Left ventricle myocardium inferior (tissue), 1 donor: ENCODE data around the gene CADPS. TPM values are rescaled to one million over a fixed set of nuclear protein-coding genes. Genes with fewer than 3 reads are reported as not detected.

Source experiments
- DNase-seq: peaks from one replicate; pipeline ENCODE4 v3.0.0-alpha.2; 2020
- H3K27ac ChIP-seq: fragments of 200-600 bp; replicated peaks from 2 replicates; pipeline ENCODE4 v1.8.0; 2021
- H3K27me3 ChIP-seq: fragments of 200-600 bp; 2 replicates; pipeline ENCODE4 v1.8.0; 2021; ENCODE audit warnings: low read depth
- H3K36me3 ChIP-seq: fragments of 200-600 bp; 2 replicates; pipeline ENCODE4 v1.8.0; 2021
- H3K4me1 ChIP-seq: fragments of 200-600 bp; 2 replicates; pipeline ENCODE4 v1.8.0; 2021
- H3K4me3 ChIP-seq: fragments of 200-600 bp; 2 replicates; pipeline ENCODE4 v1.8.0; 2021; ENCODE audit warnings: mild to moderate bottlenecking, moderate library complexity
- H3K9me3 ChIP-seq: fragments of 200-600 bp; replicated peaks from 2 replicates; pipeline ENCODE4 v1.8.0; 2021
- intact Hi-C: fragments of 100-400 bp; cut with micrococcal nuclease; formaldehyde crosslinking; loops from one replicate; pipeline ENCODE4 v1.11.0; 2022
- total RNA-seq: library from RNA; stranded (reverse); fragmentation: NEBNext Ultra II Directional; extraction: Animal tissue kit (Norgen Biotek cat#: 25700); gene quantifications from one replicate; pipeline ENCODE4 v1.2.1, GENCODE V29; 2021
- TF ChIP-seq, protein P1 (sequence below): fragments of 200-600 bp; IDR thresholded peaks from 2 replicates; pipeline ENCODE4 v1.8.0; 2021; ENCODE audit warnings: antibody characterized with exemption, mild to moderate bottlenecking, borderline replicate concordance
- donor health status: DM: no; HTN: yes; CAD: no; lungs with severe emphysema.

The CADPS gene
- total RNA-seq, 1 donor from 2014 or later: 25.0 TPM

DNA sequence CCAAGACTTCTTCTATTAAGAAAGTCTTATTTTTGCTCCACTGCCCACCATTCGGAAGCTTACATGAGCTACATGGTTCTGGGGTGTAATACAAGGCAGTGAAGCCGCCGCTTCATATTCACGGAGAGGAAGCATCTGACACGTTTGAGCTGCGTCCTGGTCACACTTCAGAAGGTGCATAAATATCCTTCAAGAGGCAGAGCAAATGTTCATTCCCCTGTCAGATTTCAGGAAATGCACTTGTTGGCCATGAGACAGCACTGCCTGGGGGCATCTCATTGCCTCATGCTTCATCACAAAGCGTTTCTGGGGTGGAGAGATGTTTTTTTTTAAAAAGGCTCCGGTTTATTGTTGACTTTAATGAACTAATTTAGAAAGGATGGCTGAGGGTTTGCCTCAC is 119.9 kb downstream of the CADPS start:
- no peak overlapping the region for H3K27ac ChIP-seq
- H3K4me3 ChIP-seq: no peak overlapping the region
- no peak for DNase-seq
- H3K9me3 ChIP-seq: no peaks in the 10 kb centered on the region
- TF ChIP-seq, protein P1, sequence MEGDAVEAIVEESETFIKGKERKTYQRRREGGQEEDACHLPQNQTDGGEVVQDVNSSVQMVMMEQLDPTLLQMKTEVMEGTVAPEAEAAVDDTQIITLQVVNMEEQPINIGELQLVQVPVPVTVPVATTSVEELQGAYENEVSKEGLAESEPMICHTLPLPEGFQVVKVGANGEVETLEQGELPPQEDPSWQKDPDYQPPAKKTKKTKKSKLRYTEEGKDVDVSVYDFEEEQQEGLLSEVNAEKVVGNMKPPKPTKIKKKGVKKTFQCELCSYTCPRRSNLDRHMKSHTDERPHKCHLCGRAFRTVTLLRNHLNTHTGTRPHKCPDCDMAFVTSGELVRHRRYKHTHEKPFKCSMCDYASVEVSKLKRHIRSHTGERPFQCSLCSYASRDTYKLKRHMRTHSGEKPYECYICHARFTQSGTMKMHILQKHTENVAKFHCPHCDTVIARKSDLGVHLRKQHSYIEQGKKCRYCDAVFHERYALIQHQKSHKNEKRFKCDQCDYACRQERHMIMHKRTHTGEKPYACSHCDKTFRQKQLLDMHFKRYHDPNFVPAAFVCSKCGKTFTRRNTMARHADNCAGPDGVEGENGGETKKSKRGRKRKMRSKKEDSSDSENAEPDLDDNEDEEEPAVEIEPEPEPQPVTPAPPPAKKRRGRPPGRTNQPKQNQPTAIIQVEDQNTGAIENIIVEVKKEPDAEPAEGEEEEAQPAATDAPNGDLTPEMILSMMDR: no peak
- H3K4me1 ChIP-seq: no peaks in the 10 kb centered on the region
- H3K36me3 ChIP-seq: no peaks in the 10 kb centered on the region
- intact Hi-C loops: no loop called here
- H3K27me3 ChIP-seq: no peaks in the 10 kb centered on the region

DNA sequence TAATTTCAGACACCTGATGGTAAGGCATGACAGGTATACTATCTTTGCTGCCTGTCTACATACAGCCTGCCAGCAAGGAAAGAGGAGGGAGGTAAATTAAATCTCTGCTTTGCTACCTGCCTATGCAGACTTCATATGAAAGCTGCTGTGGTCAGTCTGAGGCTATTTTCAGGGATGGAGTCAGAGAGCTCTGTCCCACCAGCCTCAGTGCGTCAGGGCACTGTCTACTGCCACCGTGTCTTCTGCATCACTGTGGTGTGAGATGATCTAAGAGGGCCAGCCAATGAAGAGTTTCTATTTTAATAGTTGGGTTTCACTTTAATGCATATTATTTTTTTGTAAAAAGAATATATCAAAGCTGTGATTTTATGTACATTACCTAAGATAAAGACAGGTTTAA is 125.6 kb downstream of the CADPS start:
- TF ChIP-seq, protein P1: no peak
- Histone ChIP-seq H3K9me3 (no peaks in the 10 kb centered on the region), H3K4me1 (peaks cover 3% of the 10 kb centered on the region), H3K27ac (no peak overlapping the region), H3K4me3 (no peak overlapping the region), H3K27me3 (no peaks in the 10 kb centered on the region), H3K36me3 (no peaks in the 10 kb centered on the region)
- no peak for DNase-seq
- intact Hi-C loops: no loop called here

DNA sequence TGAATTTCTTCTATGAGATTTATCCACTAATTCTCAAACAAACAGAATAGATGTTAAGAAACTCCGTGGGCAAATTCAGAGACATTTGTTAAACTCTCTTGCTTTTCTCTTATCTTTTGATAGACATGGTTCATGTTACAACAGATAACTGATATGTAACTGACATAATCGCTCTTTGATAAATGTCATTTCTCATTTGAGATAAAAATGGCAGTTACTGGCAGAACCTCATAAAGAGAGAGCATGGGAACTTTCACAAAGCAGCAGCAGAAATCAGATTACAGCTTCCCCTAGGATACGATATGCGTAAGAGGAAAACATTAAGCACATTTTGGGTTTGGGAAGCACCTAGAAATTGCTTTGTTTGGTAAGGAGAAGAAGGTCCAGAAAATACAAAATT is 126.1 kb downstream of the CADPS start:
- intact Hi-C loops: no loop called here
- H3K9me3 ChIP-seq: no peaks in the 10 kb centered on the region
- H3K27me3 ChIP-seq: no peaks in the 10 kb centered on the region
- TF ChIP-seq, protein P1: no peak
- H3K4me1 ChIP-seq: peaks cover 3% of the 10 kb centered on the region
- no peak overlapping the region for H3K27ac ChIP-seq
- H3K36me3 ChIP-seq: no peaks in the 10 kb centered on the region
- no peak for DNase-seq
- no peak overlapping the region for H3K4me3 ChIP-seq

DNA sequence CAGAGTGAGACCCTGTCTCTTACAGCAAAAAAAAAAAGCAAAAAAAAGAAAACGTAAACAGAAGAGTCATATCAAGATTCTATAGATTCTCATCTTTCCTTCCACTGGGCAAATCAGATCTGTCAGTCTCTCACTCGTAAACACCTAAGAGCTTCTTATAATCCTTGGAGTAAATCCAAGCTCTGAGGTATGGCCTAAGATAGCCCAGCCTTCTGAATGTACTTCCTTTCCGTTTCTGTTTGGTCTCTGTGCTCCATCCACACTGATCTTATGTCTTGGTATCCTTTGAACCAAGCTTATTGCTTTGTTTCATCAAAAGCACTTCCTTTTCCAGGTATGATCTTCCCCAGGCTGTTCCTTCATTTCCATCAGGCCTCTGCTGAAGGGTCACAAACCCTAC is 137.8 kb downstream of the CADPS start:
- DNase-seq: no peak
- no peak overlapping the region for H3K27ac ChIP-seq
- no peaks in the 10 kb centered on the region for H3K4me1 ChIP-seq
- intact Hi-C loops: no loop called here
- TF ChIP-seq, protein P1: no peak
- no peak overlapping the region for H3K4me3 ChIP-seq
- H3K9me3 ChIP-seq: peaks cover 5% of the 10 kb centered on the region
- H3K27me3 ChIP-seq: no peaks in the 10 kb centered on the region
- H3K36me3 ChIP-seq: no peaks in the 10 kb centered on the region

DNA sequence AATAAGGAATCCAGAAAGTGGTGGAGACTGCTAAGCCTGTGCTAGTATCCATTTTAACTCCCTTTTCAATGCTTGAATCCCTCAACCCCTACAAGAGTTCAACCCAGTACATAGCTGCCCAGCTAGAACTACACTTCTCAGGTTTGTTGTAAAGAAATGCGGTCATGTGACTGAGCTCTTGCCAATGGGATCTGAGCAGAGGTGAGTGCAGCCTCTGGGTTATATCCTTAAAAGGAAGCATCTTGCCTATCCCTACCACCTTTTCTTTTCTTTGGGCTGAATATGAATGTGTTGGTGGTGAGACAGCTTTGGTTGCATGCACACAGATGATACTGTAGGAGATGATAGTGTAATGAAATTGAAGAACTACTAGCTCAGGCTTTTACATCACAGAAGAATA is 139.7 kb downstream of the CADPS start:
- Histone ChIP-seq H3K4me1 (no peaks in the 10 kb centered on the region), H3K36me3 (no peaks in the 10 kb centered on the region), H3K9me3 (peaks cover 5% of the 10 kb centered on the region), H3K27ac (no peak overlapping the region), H3K27me3 (no peaks in the 10 kb centered on the region), H3K4me3 (no peak overlapping the region)
- intact Hi-C loops: no loop called here
- TF ChIP-seq, protein P1: no peak
- no peak for DNase-seq
